AG04449 (cell line): ENCODE measurements around the gene CCDC85C.

Experiments
- CTCF ChIA-PET: fragments of 350-600 bp; formaldehyde crosslinking; extraction: SDS; loops from one replicate; lab custom pipeline; 2021; ENCODE audit warnings: antibody characterized with exemption; lab: Yijun Ruan, JAX
- POLR2A ChIA-PET: fragments of 400-600, 350-600 bp; formaldehyde crosslinking; extraction: SDS; loops from one replicate; lab custom pipeline; 2020; ENCODE audit warnings: antibody characterized with exemption, inconsistent platforms; lab: Yijun Ruan, JAX
- DNase-seq: peaks from one replicate; pipeline ENCODE4 v3.0.0-alpha.2; 2010; ENCODE audit warnings: low read depth, low spot score
- H3K4me3 ChIP-seq: 2 replicates; pipeline ENCODE4 v1.5.1; 2011; ENCODE audit warnings: low read depth, mild to moderate bottlenecking, control low read depth, low read length
- TF ChIP-seq, protein P1 (sequence below): IDR thresholded peaks from one replicate; pipeline ENCODE4 v1.5.1; 2011; ENCODE audit warnings: mild to moderate bottlenecking, moderate library complexity, low read length, control low read depth, inconsistent platforms; ENCODE audit not compliant: insufficient read depth; ENCODE audit errors: missing control alignments

CCDC85C gene

DNA sequence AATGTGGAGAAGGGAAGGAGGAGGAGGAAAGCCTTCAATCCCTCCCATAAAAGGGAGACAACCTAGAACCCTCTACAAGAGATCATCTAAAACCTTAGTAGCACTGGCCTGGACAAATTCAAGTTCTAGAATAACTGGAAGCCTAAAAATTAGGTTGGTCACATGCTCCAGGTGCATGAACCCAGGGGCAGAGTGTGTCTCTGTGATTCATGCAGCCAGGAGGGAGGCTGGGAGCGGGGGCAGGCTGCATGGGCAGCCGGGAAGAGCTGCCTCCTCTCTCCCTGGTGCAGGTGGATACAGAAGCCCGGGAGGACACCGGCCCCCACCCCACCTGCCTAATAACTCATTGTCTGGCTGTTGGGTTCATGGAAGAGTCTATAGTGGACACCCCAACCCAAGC is 38.6 kb downstream of the CCDC85C start:
- no peak for DNase-seq
- POLR2A ChIA-PET, result no interaction called here
- TF ChIP-seq, protein P1, sequence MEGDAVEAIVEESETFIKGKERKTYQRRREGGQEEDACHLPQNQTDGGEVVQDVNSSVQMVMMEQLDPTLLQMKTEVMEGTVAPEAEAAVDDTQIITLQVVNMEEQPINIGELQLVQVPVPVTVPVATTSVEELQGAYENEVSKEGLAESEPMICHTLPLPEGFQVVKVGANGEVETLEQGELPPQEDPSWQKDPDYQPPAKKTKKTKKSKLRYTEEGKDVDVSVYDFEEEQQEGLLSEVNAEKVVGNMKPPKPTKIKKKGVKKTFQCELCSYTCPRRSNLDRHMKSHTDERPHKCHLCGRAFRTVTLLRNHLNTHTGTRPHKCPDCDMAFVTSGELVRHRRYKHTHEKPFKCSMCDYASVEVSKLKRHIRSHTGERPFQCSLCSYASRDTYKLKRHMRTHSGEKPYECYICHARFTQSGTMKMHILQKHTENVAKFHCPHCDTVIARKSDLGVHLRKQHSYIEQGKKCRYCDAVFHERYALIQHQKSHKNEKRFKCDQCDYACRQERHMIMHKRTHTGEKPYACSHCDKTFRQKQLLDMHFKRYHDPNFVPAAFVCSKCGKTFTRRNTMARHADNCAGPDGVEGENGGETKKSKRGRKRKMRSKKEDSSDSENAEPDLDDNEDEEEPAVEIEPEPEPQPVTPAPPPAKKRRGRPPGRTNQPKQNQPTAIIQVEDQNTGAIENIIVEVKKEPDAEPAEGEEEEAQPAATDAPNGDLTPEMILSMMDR, result no peak
- H3K4me3 ChIP-seq, result no peak overlapping the region
- CTCF ChIA-PET, result interaction anchor here (1.5 kb wide), 1 partner anchor 9 kb away, joined by 10 read pairs; no protein-coding TSS in a partner anchor

DNA sequence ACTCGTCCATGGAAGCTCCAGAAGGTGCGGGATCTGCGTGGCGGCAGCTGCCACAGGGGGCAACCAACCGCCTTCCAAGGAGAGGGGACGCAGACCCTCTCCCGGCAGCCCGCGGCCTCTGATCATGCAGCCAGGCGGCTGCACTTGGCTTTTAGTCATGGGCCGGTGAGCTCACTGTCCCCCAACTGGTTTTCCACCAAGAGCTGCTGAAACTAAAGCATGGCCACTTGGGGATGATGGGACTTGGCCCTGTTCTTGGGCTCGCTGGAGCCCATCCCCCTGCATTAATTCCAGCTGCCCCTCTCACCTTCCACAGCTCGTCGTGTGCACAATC is 39.1 kb downstream of the CCDC85C start:
- TF ChIP-seq, protein P1, result no peak
- H3K4me3 ChIP-seq, result no peak overlapping the region
- CTCF ChIA-PET, result interaction anchor here (1.1 to 1.5 kb wide), 2 partner anchors 10 to 40 kb away, joined by 4 to 10 read pairs; no protein-coding TSS in a partner anchor
- POLR2A ChIA-PET, result no interaction called here
- DNase-seq, result no peak

DNA sequence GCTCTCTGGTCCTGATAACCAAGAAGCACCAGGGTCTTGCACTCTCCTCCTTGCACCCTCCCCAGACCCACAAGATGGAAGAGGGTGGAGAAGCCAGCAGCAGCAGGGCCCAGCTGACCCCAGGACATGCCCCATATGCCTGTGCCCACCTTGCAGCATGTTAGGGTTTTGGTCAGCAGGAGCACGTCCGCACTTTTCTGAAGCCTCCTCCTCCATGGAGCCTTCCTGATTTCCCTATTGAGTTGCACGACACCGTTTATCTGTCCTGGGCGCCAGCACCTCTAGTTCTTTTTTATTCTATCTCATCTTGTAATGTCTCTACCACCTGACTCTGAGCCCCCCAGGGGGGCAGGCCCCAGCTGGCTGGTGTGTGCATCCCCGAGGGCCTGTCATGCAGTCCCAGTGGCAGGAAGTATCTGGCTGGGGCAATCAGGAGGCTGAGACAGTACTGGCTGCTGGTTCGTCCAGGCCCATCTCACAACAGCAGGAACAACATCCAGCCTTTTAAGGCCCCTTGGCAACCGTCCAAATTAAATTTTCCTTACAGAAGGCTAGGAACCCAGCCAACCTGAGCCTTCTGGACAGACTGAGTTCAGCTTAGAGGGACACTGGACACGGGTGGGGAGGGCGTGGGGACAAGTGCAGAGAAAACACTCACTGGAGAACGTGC is 39.6 kb downstream of the CCDC85C start:
- DNase-seq, result peak; percentile 26
- ChIA-PET POLR2A (no interaction called here), CTCF (interaction anchor here (1.1 to 1.5 kb wide), 2 partner anchors 10 to 40 kb away, joined by 4 to 10 read pairs; no protein-coding TSS in a partner anchor)
- no peak overlapping the region for H3K4me3 ChIP-seq
- TF ChIP-seq, protein P1, result no peak

DNA sequence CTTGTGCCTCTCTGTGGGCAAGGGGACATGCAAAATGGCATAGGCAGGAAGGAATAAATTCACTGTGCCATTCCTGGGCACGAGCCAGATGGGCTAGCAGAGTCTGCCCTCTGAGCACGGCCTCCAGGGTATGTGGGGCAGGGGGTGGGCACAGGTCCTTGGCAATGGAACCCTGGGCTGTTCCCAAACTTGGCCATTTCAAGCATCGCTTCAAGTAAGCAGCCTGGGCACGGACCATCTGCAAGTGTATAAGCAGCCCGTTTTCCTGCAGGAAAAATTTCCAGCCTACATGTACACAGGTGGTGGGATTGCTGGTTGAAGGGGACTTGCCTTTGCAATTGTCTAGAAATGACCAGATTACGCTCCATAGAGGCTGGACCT is 40.3 kb downstream of the CCDC85C start:
- TF ChIP-seq, protein P1, result no peak
- ChIA-PET CTCF (interaction anchor here (1.1 to 2.4 kb wide), 8 partner anchors 11 to 60 kb away, joined by 3 to 10 read pairs (median 8); no protein-coding TSS in a partner anchor), POLR2A (no interaction called here)
- no peak overlapping the region for H3K4me3 ChIP-seq
- DNase-seq, result no peak

DNA sequence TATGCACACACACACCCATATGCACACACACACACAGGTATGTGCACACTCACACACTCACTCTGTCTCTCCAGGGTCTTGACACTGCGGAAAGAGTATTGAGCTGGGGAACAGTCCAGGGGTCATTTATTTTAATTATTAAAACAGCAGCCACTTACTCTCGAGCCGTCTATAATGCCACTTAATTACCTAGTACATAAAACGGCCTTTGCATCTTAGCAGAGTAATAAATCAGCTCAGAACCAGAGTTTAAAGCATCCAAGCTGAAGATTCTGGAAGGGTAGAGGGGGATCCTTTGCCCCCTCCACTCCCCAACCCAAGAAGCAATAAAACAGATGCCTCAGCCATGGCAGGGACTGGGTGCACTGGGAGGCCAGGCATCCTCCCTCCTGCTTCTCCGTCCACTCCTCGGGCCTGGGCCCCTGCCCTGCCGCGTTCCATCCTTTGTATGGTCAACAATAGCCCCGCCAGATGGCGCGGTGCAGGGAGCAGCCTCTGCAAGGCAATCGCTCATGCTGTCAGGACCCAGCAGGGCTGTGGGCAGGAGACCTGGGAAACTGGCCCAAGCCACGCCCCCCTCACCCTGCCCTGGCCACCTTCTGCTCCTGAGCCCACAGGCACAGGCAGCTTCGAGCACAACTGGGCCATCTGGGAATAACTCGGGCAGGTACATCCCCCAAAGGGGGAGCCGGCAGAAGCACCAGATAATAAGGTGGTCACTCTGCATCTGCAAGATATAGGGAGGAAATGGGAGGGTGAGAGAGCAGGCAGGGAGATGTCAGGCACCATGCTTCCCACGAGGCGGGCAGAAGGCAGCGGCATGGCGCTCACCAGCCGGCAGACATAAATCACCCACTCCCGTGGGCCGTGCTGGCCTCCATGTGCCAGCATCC is 40.9 kb downstream of the CCDC85C start:
- ChIA-PET CTCF (interaction anchor here (0.7 to 2.4 kb wide), 16 partner anchors 9 to 74 kb away, joined by 3 to 9 read pairs (median 4); no protein-coding TSS in a partner anchor), POLR2A (interaction anchor here (1.0 kb wide), 2 partner anchors 17 to 60 kb away, joined by 3 read pairs; no protein-coding TSS in a partner anchor)
- DNase-seq, result no peak
- no peak overlapping the region for H3K4me3 ChIP-seq
- TF ChIP-seq, protein P1, result peak; percentile 61
